HG03521 (cell line): ENCODE results near the gene TNFRSF8.
"Not testable (repeated sequence)": the region's sequence is repeated elsewhere in the genome, so short reads cannot be mapped to it uniquely, and the experiment has no call there.

Source experiments
- ATAC-seq: cut with Tn5 transposase; IDR thresholded peaks from one replicate; pipeline ENCODE4 v1.9.1; 2021; ENCODE audit warnings: mild to moderate bottlenecking, moderate library complexity; ENCODE audit not compliant: unreplicated experiment

Gene TNFRSF8

DNA sequence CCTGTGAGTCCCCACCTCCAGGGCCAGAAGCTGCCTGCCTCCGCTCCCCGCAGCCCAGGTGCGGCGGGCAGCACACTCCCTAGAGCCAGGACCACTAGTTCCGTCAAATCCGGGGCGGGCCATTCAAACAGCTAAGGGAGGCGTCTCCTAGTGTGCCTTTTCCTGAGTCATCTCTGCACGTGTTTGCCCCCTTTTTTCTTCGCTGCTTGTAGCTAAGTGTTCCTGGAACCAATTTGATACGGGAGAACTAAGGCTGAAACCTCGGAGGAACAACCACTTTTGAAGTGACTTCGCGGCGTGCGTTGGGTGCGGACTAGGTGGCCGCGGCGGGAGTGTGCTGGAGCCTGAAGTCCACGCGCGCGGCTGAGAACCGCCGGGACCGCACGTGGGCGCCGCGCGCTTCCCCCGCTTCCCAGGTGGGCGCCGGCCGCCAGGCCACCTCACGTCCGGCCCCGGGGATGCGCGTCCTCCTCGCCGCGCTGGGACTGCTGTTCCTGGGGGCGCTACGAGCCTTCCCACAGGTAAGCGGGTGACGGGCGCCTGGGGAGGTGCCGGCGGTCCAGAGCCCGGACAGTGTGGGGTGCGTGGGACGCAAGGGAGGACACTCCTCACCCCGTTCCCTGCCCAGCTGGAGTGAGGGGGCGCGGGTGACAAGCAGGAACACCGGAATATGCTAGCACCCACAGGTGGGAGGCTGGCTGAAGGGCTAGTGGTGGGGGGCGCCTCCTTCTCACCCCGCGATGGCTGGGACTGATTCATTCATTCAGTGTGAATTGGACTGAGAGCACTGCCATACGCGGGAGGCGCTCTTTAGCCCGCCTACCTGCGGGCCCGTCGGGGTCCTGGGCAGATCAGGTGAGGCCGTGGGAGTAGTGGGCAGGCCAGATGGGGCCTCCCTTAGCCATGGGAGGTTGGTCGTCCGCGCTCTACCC is at the start of gene TNFRSF8:
Gene TNFRSF8, plus strand, starts transcription at position 163 of the 932 bp plus-strand sequence. Its CDS starts 296 bp downstream, at position 459.
- ATAC-seq: no peak

DNA sequence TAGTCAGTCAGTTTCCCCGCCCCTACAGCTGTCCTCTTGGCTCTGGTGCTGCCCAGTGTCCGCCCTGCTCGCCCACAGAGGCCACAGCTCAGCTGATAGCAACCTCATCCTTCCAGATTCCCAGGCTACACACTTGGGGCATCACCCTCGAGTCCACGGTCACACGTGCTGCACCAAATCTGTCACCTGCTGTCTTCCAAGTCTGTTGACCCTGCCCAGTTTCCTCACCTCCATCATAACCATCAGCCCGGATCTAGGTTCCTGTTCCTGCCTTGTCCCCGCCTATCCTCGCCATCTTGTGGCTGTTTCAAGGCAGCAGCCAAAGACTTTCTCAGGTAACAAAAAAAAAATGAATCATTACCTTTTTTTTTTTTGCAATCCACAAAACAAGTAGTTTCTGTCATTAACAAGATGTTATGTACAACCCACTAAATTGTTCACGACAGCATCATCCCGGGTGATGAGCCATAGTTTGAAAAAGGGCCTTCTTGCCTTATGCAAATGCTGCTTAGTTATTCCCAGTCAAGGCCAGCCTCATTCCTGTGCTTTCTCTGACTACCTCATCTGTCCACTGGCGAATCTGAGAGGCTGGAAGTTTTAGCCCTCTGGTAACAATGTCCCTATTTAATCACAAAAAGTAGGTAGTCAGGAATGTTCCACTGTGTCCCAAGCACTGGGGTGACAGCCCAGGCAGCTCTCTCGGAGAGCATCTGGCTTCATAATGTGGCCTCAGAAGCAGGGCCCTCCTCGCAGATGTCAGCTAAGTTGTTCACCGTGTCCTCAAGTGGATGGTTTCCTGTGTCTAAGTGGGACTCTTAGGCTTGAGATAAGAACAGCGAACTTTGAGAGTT is 48.7 kb upstream of the TNFRSF8 start:
- ATAC-seq: no peak

DNA sequence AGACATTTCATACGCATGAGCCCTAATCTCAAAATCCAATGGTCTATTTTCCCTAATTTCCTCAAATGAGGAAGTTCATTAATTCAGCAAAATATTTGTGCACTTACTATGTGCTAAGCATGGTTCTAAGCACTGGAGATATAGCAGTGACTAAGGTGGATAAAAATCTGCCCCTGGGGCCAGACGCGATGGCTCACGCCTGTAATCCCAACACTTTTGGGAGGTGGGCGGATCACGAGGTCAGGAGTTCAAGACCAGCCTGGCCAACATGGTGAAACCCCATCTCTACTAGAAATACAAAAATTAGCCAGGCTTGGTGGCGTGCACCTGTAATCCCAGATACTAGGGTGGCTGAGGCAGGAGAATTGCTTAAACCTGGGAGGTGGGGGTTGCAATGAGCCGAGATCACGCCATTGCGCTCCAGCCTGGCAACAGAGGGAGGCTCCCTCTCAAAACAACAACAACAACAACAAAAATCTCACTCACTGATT is 48.1 kb upstream of the TNFRSF8 start:
- no peak for ATAC-seq

DNA sequence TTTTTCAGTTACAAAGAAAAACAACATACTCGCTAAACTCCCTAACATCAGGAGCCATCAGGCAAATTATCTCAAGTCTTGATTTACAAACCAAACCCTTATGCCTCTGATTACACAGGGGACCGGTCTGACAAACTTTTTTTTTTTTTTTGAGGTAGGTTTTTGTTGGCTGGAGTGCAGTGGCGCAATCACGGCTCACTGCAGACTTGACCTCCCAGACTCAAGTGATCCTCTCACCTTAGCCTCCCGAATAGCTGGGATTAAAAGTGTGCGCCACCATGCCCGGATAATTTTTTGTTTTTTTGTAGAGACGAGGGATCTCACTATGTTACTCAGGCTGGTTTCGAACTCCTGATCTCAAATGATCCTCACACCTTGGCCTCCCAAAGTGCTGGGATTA is 47.6 kb upstream of the TNFRSF8 start:
- ATAC-seq: no peak

DNA sequence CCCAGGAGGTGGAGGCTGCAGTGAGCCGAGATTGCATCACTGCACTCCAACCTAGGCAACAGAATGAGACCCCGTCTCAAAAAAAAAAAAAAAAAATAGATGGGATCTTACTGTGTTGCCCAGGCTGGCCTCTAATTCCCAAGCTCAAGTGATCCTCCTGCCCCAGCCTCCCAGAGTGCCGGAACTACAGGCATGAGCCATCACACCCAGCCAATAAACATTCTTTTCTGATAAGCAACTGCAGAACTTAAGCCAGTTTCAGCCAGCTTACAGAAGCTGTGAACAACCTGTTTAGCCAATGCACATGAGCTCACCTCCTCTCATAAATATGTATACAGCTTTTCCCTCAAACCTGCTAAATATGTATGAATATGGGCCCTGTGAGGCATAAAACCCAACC is 46.9 kb upstream of the TNFRSF8 start:
- ATAC-seq: no peak

DNA sequence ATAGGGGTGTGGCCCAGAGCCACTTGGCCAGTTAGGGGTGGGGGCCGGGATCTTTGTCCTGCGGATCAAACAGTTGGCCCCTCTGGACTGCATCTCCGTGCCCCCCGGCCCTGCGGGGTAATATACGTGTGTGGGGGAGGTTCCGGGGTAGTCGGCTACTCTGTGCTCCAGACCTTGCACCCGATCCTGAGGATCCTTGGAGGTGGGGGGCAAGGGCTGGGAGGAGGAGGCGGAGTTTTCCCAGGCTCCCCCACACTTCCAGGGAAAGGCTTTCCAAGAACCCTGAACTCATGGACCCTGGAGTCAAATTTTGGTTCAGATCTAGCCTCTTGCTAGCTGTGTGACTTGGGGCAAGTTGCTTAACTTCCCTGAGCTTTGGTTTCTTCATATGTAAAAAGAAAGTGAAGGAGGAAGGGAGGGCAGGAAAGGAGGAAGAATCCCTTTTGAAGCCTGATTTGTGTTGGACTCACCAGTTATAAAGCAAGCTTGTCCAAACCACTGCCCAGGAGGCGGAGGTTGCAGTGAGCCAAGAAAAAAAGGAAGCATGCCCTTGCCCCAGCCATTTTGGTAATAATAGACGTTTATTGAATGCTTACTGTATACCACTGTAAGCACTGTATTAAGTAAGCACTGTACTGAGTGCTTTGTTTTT is 43.1 kb upstream of the TNFRSF8 start:
- no peak for ATAC-seq

DNA sequence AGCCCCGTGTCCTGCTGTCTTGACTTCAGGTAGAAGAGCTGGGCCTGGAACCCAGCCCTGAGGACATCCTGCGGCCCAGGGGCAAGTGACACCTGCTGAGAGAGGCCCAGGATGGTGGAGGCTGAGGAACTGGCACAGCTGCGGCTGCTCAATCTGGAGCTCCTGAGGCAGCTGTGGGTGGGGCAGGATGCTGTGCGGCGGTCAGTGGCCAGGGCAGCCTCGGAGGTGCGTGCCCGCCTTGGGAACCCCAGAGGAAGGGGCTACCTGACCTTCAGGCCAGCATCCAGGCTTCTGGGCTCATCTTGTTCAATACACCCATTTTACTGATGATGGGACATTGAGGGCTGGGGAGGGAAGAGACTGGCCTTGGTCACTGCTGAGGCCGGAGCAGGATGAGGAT is 41.5 kb upstream of the TNFRSF8 start:
- ATAC-seq: no peak

DNA sequence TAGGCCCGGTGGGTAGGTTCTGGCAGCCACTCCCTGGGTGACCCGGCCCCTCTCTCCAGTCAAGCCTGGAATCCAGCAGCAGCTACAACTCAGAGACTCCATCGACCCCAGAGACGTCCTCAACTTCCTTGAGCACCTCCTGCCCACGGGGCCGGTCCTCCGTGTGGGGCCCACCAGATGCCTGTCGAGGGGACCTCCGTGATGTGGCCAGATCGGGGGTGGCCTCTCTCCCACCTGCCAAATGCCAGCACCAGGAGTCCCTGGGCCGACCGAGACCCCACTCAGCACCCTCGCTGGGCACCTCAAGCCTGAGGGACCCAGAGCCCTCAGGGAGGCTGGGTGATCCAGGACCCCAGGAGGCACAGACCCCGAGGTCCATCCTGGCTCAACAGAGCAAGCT is 41.1 kb upstream of the TNFRSF8 start:
- ATAC-seq: no peak

DNA sequence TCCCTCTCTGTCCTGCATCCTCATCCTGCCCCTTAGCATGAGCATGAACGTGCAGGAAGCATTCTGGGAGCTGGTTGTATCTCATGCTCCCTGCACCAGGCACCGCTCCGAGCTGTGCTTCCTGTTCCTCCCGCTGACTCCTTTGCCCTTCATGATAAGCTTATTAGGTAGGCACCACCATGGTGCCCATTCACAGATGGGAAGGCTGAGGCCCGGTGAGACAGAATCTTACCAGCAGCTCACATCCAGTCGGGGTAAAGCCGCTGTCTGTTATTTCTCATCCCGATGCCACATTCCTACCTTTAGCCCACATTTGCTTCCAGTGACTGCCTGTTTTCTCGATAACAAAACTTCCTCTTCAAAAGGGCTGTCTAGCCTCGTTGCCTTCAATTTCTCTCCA is 36.5 kb upstream of the TNFRSF8 start:
- ATAC-seq: no peak

DNA sequence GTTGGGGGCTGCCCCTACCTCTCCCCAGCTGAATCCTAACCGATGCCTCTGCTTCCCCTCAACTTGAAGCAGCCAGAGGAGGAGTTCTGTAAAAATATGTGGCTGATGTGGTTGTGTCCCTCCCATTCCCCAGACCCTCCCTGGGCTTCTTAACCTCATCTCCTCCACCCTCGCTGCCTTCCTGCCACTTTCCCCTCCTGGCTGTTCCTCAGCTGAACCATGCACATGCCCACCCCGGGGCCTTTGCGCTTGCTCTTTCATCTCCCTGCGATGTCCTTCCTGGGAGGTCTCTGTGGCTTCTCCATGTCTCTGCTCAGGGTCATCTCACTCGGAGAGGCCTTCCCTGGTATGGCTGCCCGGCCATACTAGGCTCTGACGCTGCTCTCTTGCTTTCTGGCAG is 34.9 kb upstream of the TNFRSF8 start:
- no peak for ATAC-seq

DNA sequence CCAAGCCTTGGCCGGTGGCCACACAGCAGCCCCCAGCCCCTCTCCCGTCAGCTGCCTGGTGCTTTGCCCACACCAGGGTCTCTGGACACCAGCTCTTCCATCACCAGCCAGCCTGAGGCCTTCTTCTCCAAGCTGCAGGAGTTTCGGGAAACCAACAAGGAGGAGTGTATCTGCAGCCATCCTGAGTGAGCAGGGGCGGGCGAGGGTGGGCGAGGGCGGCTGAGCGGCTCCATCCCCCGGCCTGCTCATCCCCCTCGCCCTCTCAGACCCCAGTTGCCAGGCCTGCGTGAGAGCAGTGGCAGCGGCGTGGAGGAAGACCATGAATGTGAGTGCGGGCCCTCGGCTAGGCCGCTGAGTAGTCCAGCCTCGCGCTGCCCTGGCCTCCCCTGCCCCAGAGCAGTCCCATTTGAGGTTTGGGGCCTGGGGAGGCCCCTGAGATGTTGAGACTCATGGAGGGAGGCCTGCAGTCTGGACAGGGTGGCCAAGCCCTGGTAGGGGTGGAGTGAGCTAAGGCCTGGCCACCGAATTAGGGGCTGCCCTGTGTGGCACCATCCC is 34.1 kb upstream of the TNFRSF8 start:
- no peak for ATAC-seq

DNA sequence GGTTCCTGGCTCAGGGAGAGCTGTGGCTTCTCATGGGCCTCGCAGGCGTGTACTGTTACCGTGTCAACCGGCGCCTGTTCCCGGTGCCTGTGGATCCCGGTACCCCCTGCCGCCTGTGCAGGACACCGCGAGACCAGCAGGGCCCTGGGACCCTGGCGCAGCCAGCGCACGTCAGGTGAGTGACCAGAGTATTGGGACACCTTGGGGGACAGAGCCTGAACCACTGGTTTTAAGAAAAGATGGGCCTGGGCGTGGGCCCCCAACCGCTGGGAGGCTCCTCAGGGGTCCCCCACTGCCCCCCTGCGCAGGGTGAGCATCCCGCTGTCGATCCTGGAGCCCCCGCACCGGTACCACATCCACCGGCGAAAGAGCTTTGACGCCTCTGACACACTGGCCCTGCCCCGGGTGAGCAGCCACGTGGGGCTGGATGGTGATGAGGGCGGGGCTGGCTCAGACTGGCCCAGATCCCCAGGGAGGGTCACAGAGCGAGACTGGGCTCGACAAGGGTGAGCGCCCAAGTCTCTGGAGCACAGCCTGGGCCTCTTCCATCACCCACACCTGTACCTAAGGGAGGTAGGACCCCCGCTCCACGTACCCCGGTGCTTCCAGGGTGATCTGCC is 33.3 kb upstream of the TNFRSF8 start:
- no peak for ATAC-seq

DNA sequence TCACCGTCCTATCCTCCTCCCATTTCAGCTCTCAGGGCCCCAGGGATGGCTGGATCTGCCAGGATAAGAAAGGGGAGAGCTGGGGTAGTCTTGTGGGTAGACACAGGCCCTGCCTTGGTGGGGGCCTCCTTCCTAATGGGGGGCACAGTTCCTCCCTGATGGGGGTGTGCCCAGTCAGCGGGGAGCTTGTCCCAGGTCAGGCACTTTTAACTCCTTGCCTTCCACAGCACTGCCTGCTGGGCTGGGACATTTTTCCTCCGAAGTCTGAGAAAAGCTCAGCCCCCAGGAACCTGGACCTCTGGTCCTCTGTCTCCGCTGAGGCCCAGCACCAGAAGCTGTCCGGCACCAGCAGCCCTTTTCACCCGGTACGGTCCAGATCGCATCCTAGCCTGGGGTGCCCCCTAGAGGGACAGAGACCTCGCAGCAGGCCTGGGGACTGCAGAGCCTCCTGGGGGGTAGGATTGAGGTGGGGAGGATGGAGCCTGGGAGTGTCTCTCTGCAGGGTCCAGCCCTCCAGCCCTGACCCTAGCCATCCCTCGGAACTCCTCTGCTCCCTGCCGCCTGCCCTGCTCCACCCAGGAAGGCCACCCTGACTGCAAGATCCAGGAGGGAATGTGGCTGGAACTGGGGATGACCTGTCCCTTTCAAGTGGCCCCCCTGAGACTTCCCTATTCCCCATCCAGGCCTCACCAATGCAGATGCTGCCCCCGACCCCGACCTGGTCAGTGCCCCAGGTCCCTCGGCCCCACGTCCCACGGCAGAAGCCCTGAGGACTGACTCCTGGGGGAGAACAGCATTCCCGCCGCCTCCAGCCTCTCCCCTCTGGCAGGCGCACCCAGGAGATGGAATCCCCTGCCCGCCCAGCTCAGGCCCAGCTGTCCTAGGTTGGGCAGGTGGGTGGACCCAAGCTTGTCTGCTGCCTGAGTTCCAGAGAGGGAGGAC is 31.8 kb upstream of the TNFRSF8 start:
- no peak for ATAC-seq

DNA sequence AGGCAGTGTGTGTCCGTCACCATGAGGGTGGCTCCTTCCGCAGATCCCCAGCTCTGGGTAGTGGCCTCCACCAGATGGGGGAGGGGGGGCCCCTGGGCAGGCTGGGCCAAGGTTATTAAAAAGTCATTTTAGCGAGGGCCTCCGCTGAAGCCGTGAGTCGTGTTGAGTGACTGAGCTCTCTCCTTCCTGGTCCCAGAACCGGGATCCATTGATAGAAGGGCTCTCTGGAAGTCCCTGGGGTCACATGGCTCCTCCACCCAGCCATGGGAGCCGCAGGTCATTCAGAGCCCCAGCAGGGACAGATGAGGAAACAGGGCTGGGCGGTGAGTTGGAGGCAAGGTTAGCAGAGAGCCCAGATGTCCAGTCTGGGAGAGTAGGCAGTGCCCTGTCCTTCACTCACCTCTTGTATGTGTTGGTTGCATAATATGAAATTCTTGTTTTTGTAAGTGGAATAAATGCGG is 30.9 kb upstream of the TNFRSF8 start:
- no peak for ATAC-seq

DNA sequence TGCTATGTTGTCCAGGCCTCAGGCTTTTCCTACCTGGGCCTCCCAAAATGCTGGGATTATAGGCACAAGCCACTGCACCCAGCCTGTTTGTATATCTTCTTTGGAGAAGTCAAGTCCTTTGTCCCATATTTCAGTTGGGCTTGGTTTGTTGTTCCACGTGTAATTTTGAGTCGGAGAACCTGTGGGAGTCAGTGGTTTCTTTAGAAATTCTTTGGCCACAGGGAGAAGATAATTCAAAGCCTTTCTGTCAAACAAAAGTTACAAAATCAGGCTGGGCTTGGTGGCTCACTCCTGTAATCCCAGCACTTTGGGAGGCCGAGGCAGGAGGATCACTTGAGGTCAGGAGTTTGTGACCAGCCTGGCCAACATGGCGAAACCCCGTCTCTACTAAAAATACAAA is 29.7 kb upstream of the TNFRSF8 start:
- not testable (repeated sequence) for ATAC-seq

DNA sequence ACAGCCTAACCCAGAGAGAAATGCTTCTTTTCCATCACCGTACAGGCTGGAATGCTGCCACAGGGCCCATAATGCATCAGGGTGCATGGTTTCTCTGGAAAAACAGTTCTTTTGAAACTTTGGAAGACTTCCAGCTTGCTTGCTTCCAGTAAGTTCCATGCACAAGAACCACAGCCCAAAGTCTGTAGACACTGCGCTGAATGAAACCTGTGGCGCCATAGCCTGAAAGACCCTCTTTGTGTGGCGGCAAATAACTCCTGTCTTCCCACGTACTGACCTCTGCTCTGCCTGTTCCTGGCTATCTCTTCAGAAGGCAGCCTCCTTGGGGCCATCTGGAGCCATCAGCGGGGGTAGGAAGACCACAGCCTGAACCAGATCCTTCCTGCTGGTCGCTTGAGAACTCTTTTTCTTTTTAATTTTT is 28.7 kb upstream of the TNFRSF8 start:
- no peak for ATAC-seq

DNA sequence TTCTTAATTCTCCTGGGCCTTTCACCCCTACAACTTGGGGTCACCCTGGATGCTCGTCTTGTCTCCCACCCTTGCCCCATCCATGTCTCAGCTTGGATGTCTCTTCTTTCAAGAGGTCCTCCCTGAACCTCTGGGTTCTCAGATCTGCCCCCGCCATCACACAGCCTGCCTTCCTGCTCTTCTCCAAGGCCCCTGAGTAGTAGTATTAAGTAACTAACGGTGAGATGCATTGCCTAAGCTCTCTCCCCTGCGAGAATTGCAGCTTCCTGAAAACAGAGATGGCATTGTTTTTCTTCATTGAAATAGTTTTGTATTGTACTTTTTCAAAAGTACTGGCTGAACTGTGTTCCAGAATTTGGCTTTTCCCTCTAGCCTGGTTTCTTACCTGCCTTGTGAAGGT is 27.8 kb upstream of the TNFRSF8 start:
- ATAC-seq: no peak

DNA sequence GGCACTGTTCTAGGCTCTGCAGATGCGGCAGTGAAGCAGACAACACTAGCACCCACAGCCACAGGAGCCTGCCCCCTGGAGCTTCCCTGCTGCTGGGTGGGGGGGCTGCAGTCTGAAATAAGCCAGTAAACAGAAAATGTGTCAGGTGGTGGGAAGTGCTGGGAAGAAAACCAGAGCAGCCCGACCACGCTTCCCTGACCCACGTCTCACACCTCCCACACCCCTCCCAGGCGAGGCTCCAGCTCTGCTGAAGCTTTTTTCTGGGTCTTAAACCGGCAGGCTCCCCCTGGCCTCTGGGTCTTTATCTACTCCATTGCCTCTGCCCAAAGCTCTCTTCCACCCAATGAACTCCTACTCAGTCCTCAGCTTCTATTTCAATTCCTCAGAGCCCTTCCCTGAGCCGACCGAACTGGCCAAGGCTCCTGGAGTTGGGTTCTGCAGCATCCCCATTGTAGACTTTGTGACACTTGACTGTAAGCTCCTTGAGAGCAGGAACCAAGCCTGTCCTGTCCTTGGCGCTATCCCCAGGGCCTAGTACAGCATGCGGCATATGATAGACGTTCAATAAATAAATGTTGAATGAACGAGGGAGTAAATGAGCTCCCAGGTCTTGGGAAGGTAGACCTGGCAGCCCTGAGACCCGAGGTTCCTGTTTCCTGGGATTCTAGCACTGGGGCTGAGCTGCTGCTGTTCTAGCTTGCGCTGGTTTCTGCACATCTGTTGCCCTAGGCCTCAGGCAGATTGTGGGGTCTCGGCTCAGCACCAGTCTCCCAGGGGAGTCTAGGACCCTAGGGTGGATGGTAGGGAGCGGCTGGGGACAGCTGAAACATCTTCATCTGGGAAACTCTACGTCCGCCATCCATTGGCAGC is 25.4 kb upstream of the TNFRSF8 start:
- no peak for ATAC-seq
